Astrocyte (in vitro differentiated cells and primary cell): ENCODE measurements around the gene PALLD. TPM values are rescaled to one million over a fixed set of nuclear protein-coding genes. Genes with fewer than 3 reads are reported as not detected.

Experiments used
- DNase-seq: peaks from one replicate; pipeline ENCODE4 v3.0.0-alpha.2; 2010; ENCODE audit warnings: low read depth
- FAIRE-seq: peaks from 2 replicates; lab custom pipeline; 2011; peaks lifted over from hg19 to GRCh38; lab: Jason Lieb, UNC
- H2AFZ ChIP-seq: 2 replicates; pipeline ENCODE4 v1.6.0; 2012; ENCODE audit warnings: low read depth, low read length, inconsistent platforms
- H3K27ac ChIP-seq: 2 replicates; pipeline ENCODE4 v1.5.1; 2011; ENCODE audit warnings: low read depth, low read length, inconsistent platforms
- H3K27me3 ChIP-seq: 2 replicates; pipeline ENCODE4 v1.6.0; 2011; ENCODE audit warnings: low read length, inconsistent platforms; ENCODE audit not compliant: insufficient read depth
- H3K36me3 ChIP-seq: 2 replicates; pipeline ENCODE4 v1.5.1; 2011; ENCODE audit warnings: low read length, inconsistent platforms; ENCODE audit not compliant: insufficient read depth
- H3K4me1 ChIP-seq: 2 replicates; pipeline ENCODE4 v1.5.1; 2011; ENCODE audit warnings: low read length, inconsistent platforms; ENCODE audit not compliant: insufficient read depth
- H3K4me2 ChIP-seq: 2 replicates; pipeline ENCODE4 v1.6.0; 2012; ENCODE audit warnings: low read length, inconsistent platforms
- H3K4me3 ChIP-seq: 2 replicates; pipeline ENCODE4 v1.5.1; 2011; ENCODE audit warnings: low read depth, mild to moderate bottlenecking, low read length, inconsistent platforms; ENCODE audit not compliant: insufficient read depth
- H3K79me2 ChIP-seq: 2 replicates; pipeline ENCODE4 v1.6.0; 2012; ENCODE audit warnings: mild to moderate bottlenecking, low read length, inconsistent platforms; ENCODE audit not compliant: insufficient read depth
- H3K9ac ChIP-seq: 2 replicates; pipeline ENCODE4 v1.6.0; 2012; ENCODE audit warnings: mild to moderate bottlenecking, low read length, inconsistent platforms
- H3K9me3 ChIP-seq: 2 replicates; pipeline ENCODE4 v1.5.1; 2012; ENCODE audit warnings: low read depth, mild to moderate bottlenecking, low read length, inconsistent platforms; ENCODE audit not compliant: insufficient read depth
- H4K20me1 ChIP-seq: 2 replicates; pipeline ENCODE4 v1.6.0; 2012; ENCODE audit warnings: low read length, inconsistent platforms; ENCODE audit not compliant: insufficient read depth
- H3K27ac Mint-ChIP-seq: one replicate; pipeline ENCODE4 v1.8.0; 2021; ENCODE audit warnings: mild to moderate bottlenecking, mixed read lengths; ENCODE audit not compliant: unreplicated experiment
- H3K27me3 Mint-ChIP-seq: one replicate; pipeline ENCODE4 v1.8.0; 2021; ENCODE audit warnings: low read depth, mixed read lengths; ENCODE audit not compliant: unreplicated experiment
- H3K36me3 Mint-ChIP-seq: one replicate; pipeline ENCODE4 v1.8.0; 2021; ENCODE audit warnings: low read depth, mixed read lengths; ENCODE audit not compliant: unreplicated experiment
- H3K4me1 Mint-ChIP-seq: one replicate; pipeline ENCODE4 v1.8.0; 2021; ENCODE audit warnings: low read depth, mixed read lengths; ENCODE audit not compliant: unreplicated experiment
- H3K4me3 Mint-ChIP-seq: one replicate; pipeline ENCODE4 v1.8.0; 2021; ENCODE audit warnings: mild to moderate bottlenecking, moderate library complexity, mixed read lengths; ENCODE audit not compliant: unreplicated experiment
- H3K9me3 Mint-ChIP-seq: one replicate; pipeline ENCODE4 v1.8.0; 2021; ENCODE audit warnings: mild to moderate bottlenecking, mixed read lengths; ENCODE audit not compliant: unreplicated experiment
- CTCF ChIP-seq: IDR thresholded peaks from 2 replicates; pipeline ENCODE4 v1.5.1; 2011; ENCODE audit warnings: low read depth, mild to moderate bottlenecking, inconsistent platforms, low read length, moderate library complexity; ENCODE audit not compliant: insufficient read depth
- EZH2 ChIP-seq: IDR thresholded peaks from 2 replicates; pipeline ENCODE4 v1.6.1; 2012; ENCODE audit warnings: mild to moderate bottlenecking, low read length, inconsistent platforms; ENCODE audit not compliant: insufficient read depth
- total RNA-seq: library from RNA; stranded (reverse); gene quantifications from 2 replicates; pipeline ENCODE4 v1.2.1, GENCODE V29; 2021

Gene PALLD
- total RNA-seq, 1 donor from 2014 or later: 498 TPM

- peak overlapping the region; percentile 83 for H3K27ac Mint-ChIP-seq
- Histone ChIP-seq H2AFZ (no peak overlapping the region), H4K20me1 (no peaks in the 10 kb centered on the region), H3K27me3 (no peaks in the 10 kb centered on the region), H3K4me3 (no peak overlapping the region), H3K27ac (peak overlapping the region; percentile 70), H3K4me2 (peak overlapping the region; percentile 37), H3K79me2 (no peaks in the 10 kb centered on the region), H3K4me1 (peaks cover 46% of the 10 kb centered on the region), H3K9me3 (no peaks in the 10 kb centered on the region), H3K36me3 (no peaks in the 10 kb centered on the region), H3K9ac (peak overlapping the region; percentile 45)
- H3K27me3 Mint-ChIP-seq: no peaks in the 10 kb centered on the region
- H3K4me3 Mint-ChIP-seq: peak overlapping the region; percentile 18
- peak; percentile 37 for FAIRE-seq
- peak; percentile 64 for DNase-seq
- peaks cover 59% of the 10 kb centered on the region for H3K4me1 Mint-ChIP-seq
- H3K36me3 Mint-ChIP-seq: peaks cover 1% of the 10 kb centered on the region
- no peaks in the 10 kb centered on the region for H3K9me3 Mint-ChIP-seq
- peak; percentile 67 for TF ChIP-seq CTCF
- TF ChIP-seq EZH2: no peak
These were observed 88.6 kb downstream of the PALLD start for GRCh38 chr4:168585168-168586091.

GRCh38 chr4:168586926-168587325, 90.1 kb downstream of the PALLD start:
- Histone ChIP-seq H2AFZ (no peak overlapping the region), H3K4me2 (peak overlapping the region; percentile 61), H3K27me3 (no peaks in the 10 kb centered on the region), H3K4me1 (peaks cover 46% of the 10 kb centered on the region), H3K79me2 (no peaks in the 10 kb centered on the region), H3K27ac (peak overlapping the region; percentile 87), H3K36me3 (no peaks in the 10 kb centered on the region), H3K9me3 (no peaks in the 10 kb centered on the region), H4K20me1 (no peaks in the 10 kb centered on the region), H3K9ac (peak overlapping the region; percentile 78), H3K4me3 (peak overlapping the region; percentile 8)
- Mint-ChIP-seq H3K4me1 (peaks cover 61% of the 10 kb centered on the region), H3K9me3 (no peaks in the 10 kb centered on the region), H3K36me3 (no peaks in the 10 kb centered on the region), H3K27ac (peak overlapping the region; percentile 83), H3K27me3 (no peaks in the 10 kb centered on the region), H3K4me3 (no peak overlapping the region)
- no peak for DNase-seq
- TF ChIP-seq CTCF: no peak
- TF ChIP-seq EZH2: no peak
- FAIRE-seq: no peak
